OCI-LY1 (cell line): ENCODE results near the gene LIN54.

Experiments
- CTCF ChIP-seq: fragments of 200-600 bp; sonication (generic), shearing (Covaris generic); IDR thresholded peaks from 2 replicates; pipeline ENCODE4 v1.5.1; 2017; ENCODE audit warnings: mild to moderate bottlenecking, antibody characterized with exemption, low read length, moderate library complexity, mixed read lengths
- EZH2 ChIP-seq: fragments of 200-600 bp; sonication (generic), shearing (Covaris generic); IDR thresholded peaks from 2 replicates; pipeline ENCODE4 v1.8.0; 2017; ENCODE audit warnings: borderline replicate concordance, mixed run types, mild to moderate bottlenecking, antibody characterized with exemption, low read length, moderate library complexity, mixed read lengths

GRCh38 chr4:82901183-82901718 is 109.4 kb downstream of the LIN54 start:
- TF ChIP-seq EZH2: no peak
- no peak for TF ChIP-seq CTCF
